ENCODE results near the gene SLC9A9.

SLC9A9 gene

DNA sequence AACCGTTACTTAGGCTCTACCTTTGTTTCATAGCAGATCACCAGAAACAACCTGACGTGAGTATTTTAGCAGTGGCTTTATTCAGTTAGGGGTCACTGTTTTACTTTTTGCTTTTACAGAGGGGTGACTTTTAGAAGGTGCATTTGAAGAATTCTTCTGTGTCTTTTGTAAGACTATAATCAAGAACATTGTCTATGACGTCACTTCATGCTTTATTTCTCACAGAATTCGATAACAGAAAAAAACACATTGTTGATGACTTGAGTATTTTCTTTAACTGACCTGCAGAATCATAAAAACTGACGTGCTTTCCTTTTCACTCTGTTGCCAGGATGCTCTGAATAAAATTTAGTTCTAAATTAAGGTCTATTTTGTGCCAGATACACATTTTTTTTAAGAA is 244.5 kb downstream of the SLC9A9 start:
- no peaks in the 10 kb centered on the region for H3K79me2 ChIP-seq (ENCODE audit: low read length)
- H3K27ac ChIP-seq (ENCODE audit: low read length): no peak overlapping the region

DNA sequence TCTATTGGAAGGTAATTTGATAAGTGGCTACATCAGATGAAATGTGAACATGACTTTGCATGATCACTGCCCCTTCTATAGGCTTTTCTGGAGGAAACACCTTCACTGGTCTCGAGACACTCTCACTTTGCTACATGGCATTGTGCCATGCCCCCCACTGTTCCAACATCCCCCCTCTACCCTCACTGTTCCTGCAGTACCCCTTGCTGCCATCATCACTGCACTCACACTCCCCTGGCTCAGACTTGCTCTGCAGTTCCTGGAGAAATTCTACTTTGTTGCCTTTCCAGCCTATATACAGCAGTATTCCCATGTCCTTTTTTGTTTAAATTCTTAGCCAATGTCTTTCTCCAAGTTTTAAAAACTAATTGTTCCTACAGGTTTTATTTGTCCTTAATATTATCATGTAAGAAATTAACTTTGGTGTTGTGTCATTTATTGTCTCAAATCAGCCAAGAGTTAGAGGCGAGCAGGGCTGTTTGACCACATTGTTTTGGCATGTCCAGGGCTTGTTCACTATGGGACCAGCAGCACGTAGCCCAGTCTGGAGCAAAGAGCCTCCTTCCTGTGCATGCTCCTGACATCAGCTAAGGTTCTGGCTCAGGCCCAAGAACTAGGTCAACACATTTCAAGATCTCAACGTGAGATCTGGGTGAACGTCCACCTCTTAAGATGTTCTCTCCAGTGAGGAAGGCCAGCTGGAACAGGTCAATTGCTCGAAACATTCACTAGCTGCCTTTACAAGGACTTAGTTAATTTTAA is 246.4 kb downstream of the SLC9A9 start:
- H3K36me3 ChIP-seq (replicated peaks; ENCODE audit: insufficient read depth, low read length): no peaks in the 10 kb centered on the region
- no peaks in the 10 kb centered on the region for H3K4me1 ChIP-seq (ENCODE audit: low read length)
- no peaks in the 10 kb centered on the region for H4K20me1 ChIP-seq (ENCODE audit: insufficient read depth, low read length)
- no peak overlapping the region for H3K27ac ChIP-seq (ENCODE audit: low read length)
- H3F3A ChIP-seq (ENCODE audit: insufficient read depth, low read length): no peaks in the 10 kb centered on the region
- TF ChIP-seq EZH2phosphoT487 (IDR thresholded peaks at IDR 0.05; ENCODE audit: low read length) (no peak), EZH2 (optimal IDR thresholded peaks at IDR 0.05; ENCODE audit: low read depth, low read length) (no peak)
- TF ChIP-seq, protein P1, sequence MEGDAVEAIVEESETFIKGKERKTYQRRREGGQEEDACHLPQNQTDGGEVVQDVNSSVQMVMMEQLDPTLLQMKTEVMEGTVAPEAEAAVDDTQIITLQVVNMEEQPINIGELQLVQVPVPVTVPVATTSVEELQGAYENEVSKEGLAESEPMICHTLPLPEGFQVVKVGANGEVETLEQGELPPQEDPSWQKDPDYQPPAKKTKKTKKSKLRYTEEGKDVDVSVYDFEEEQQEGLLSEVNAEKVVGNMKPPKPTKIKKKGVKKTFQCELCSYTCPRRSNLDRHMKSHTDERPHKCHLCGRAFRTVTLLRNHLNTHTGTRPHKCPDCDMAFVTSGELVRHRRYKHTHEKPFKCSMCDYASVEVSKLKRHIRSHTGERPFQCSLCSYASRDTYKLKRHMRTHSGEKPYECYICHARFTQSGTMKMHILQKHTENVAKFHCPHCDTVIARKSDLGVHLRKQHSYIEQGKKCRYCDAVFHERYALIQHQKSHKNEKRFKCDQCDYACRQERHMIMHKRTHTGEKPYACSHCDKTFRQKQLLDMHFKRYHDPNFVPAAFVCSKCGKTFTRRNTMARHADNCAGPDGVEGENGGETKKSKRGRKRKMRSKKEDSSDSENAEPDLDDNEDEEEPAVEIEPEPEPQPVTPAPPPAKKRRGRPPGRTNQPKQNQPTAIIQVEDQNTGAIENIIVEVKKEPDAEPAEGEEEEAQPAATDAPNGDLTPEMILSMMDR (IDR thresholded peaks at IDR 0.05; ENCODE audit: low read length): no peak
- no peak overlapping the region for H3K9ac ChIP-seq (ENCODE audit: low read length)
- no peaks in the 10 kb centered on the region for H3K9me2 ChIP-seq (replicated peaks; ENCODE audit: insufficient read depth, low read length)
- H3K4me3 ChIP-seq (ENCODE audit: low read length): no peak overlapping the region
- DNase-seq: no peak
- no peaks in the 10 kb centered on the region for H3K79me2 ChIP-seq (ENCODE audit: low read length)
- no peak overlapping the region for H3K4me2 ChIP-seq (ENCODE audit: low read depth, low read length)
- H3K9me3 ChIP-seq (replicated peaks; ENCODE audit: insufficient read depth, low read length): no peaks in the 10 kb centered on the region
- H3K27me3 ChIP-seq (replicated peaks; ENCODE audit: insufficient read depth, low read length): no peaks in the 10 kb centered on the region
- H2AFZ ChIP-seq (ENCODE audit: low read length): no peak overlapping the region

More for the DNA sequence above, 244.5 kb downstream of the SLC9A9 start:
- no peaks in the 10 kb centered on the region for H3K27me3 ChIP-seq (replicated peaks; ENCODE audit: insufficient read depth, low read length)
- no peaks in the 10 kb centered on the region for H3K9me2 ChIP-seq (replicated peaks; ENCODE audit: insufficient read depth, low read length)
- no peak overlapping the region for H3K4me2 ChIP-seq (ENCODE audit: low read depth, low read length)
- TF ChIP-seq EZH2 (optimal IDR thresholded peaks at IDR 0.05; ENCODE audit: low read depth, low read length): no peak
- TF ChIP-seq EZH2phosphoT487 (IDR thresholded peaks at IDR 0.05; ENCODE audit: low read length): no peak
- TF ChIP-seq, protein P1 (IDR thresholded peaks at IDR 0.05; ENCODE audit: low read length): no peak
- H2AFZ ChIP-seq (ENCODE audit: low read length): no peak overlapping the region
- DNase-seq: no peak
- no peak overlapping the region for H3K4me3 ChIP-seq (ENCODE audit: low read length)
- H3K36me3 ChIP-seq (replicated peaks; ENCODE audit: insufficient read depth, low read length): no peaks in the 10 kb centered on the region
- H3F3A ChIP-seq (ENCODE audit: insufficient read depth, low read length): no peaks in the 10 kb centered on the region
- no peaks in the 10 kb centered on the region for H3K9me3 ChIP-seq (replicated peaks; ENCODE audit: insufficient read depth, low read length)
- no peaks in the 10 kb centered on the region for H3K4me1 ChIP-seq (ENCODE audit: low read length)
- no peak overlapping the region for H3K9ac ChIP-seq (ENCODE audit: low read length)
- no peaks in the 10 kb centered on the region for H4K20me1 ChIP-seq (ENCODE audit: insufficient read depth, low read length)

DNA sequence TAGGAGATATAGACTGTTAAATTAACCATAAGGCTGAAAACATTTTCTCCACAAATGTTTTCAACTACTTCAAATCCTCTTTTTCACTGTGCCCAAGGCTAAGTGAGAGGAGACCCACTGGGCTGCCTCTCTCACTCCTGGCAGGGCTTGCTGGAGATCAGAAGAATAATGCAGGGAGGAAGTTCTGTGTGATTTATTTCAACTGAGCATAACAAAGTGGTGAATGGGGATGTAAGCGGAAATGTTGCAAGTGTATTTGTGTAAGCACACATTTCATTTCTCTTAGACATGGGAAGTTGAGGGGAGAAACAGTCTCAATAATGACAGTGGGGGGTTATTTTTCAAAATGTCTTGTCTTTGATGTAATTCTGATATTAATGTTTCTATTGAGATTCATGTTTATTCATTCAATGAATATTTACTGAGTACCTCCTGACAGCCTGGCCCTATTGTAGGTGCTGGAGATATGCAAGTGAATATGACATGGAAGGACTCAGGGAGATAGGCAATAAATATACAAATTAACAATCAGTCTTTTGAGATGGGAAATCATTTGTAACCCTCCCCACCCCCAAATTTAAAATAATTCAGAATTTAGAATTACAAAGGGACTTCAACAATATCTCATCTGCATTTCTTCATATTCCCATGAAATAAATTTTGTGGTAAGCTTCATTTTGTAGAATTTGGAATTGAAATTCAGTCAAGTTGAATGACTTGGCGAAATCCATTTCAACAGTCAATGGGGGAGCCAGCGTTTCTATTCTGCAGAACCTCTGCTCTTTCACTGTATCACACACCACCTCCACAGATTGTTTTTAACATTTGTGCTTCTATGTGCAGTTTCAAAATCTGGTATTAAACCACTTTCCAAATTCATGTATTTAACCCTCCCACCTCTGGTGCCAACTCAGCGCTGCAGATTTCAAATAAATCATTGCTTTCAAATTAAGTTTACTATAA is 247.2 kb downstream of the SLC9A9 start:
- H3K79me2 ChIP-seq (ENCODE audit: low read length): no peaks in the 10 kb centered on the region
- no peak overlapping the region for H3K4me2 ChIP-seq (ENCODE audit: low read depth, low read length)
- H3K4me3 ChIP-seq (ENCODE audit: low read length): no peak overlapping the region
- H3K9me2 ChIP-seq (replicated peaks; ENCODE audit: insufficient read depth, low read length): no peaks in the 10 kb centered on the region
- H3K27ac ChIP-seq (ENCODE audit: low read length): no peak overlapping the region
- TF ChIP-seq, protein P1 (IDR thresholded peaks at IDR 0.05; ENCODE audit: low read length): no peak
- TF ChIP-seq EZH2 (optimal IDR thresholded peaks at IDR 0.05; ENCODE audit: low read depth, low read length): no peak
- TF ChIP-seq EZH2phosphoT487 (IDR thresholded peaks at IDR 0.05; ENCODE audit: low read length): no peak
- H3K4me1 ChIP-seq (ENCODE audit: low read length): no peaks in the 10 kb centered on the region
- no peaks in the 10 kb centered on the region for H3K36me3 ChIP-seq (replicated peaks; ENCODE audit: insufficient read depth, low read length)
- no peaks in the 10 kb centered on the region for H4K20me1 ChIP-seq (ENCODE audit: insufficient read depth, low read length)
- H3K9me3 ChIP-seq (replicated peaks; ENCODE audit: insufficient read depth, low read length): no peaks in the 10 kb centered on the region
- no peak overlapping the region for H2AFZ ChIP-seq (ENCODE audit: low read length)
- H3F3A ChIP-seq (ENCODE audit: insufficient read depth, low read length): no peaks in the 10 kb centered on the region
- no peaks in the 10 kb centered on the region for H3K27me3 ChIP-seq (replicated peaks; ENCODE audit: insufficient read depth, low read length)
- no peak overlapping the region for H3K9ac ChIP-seq (ENCODE audit: low read length)
- DNase-seq: no peak
